Measurements from ENCODE around the gene UBE2D4. TPM values are rescaled to one million over a fixed set of nuclear protein-coding genes. Genes with fewer than 3 reads are reported as not detected.
"Not testable (repeated sequence)": the region's sequence is repeated elsewhere in the genome, so short reads cannot be mapped to it uniquely, and the experiment has no call there.

Gene UBE2D4
- total and polyA plus RNA-seq, 9 donors = 14.6 to 19.9 (median 18.0) TPM

GRCh38 chr7:43960933-43961332 lies 34.7 kb downstream of the UBE2D4 start:
- H3K27ac ChIP-seq (ENCODE audit: low read length) = no peak overlapping the region
- H3K9me3 ChIP-seq (replicated peaks; ENCODE audit: control insufficient read depth, low read depth, low read length) = no peaks in the 10 kb centered on the region
- peaks cover 3% of the 10 kb centered on the region for H3K36me3 ChIP-seq (ENCODE audit: control insufficient read depth, insufficient read depth, low read length)
- 30% methylated on average over 1 of the region's 1 CpG for WGBS (ENCODE audit: insufficient coverage)
- H3K4me3 ChIP-seq (ENCODE audit: low read length) = no peak overlapping the region
- H3K4me1 ChIP-seq (ENCODE audit: control insufficient read depth, insufficient read depth, low read length) = no peaks in the 10 kb centered on the region
- no peaks in the 10 kb centered on the region for H3K27me3 ChIP-seq (ENCODE audit: control insufficient read depth, insufficient read depth, low read length)
- DNase-seq = no peak

DNA sequence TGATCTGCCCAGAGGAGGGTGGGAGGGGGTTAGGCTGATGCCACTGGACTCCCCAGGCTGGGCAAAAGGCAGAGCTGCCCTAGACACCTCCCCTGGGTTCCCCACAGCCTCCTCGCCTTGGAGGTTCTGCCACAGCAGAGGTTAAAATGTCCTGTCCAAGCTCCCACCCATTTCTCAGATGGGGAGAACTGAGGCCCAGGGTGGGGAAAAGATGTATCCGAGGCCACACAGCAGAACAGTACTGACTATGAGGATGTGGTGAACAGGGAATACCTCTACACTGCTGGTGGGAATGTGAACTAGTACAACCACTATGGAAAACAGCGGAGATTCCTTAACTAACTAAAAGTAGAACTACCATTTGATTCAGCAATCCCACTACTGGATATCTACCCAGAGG lies 40.2 kb downstream of the UBE2D4 start:
- H3K27ac ChIP-seq (ENCODE audit: low read length); H3K4me1 ChIP-seq (ENCODE audit: control insufficient read depth, insufficient read depth, low read length); H3K36me3 ChIP-seq (ENCODE audit: control insufficient read depth, insufficient read depth, low read length); DNase-seq; H3K27me3 ChIP-seq (ENCODE audit: control insufficient read depth, insufficient read depth, low read length); H3K4me3 ChIP-seq (ENCODE audit: low read length); H3K9me3 ChIP-seq (replicated peaks; ENCODE audit: control insufficient read depth, low read depth, low read length): not testable (repeated sequence)
- WGBS (ENCODE audit: insufficient coverage) = no CpG with 5 or more reads among the region's 3 CpGs

- WGBS (ENCODE audit: insufficient coverage) = no CpG with 5 or more reads among the region's 20 CpGs
- not testable (repeated sequence) for H3K27me3 ChIP-seq (ENCODE audit: control insufficient read depth, insufficient read depth, low read length); H3K4me1 ChIP-seq (ENCODE audit: control insufficient read depth, insufficient read depth, low read length); H3K9me3 ChIP-seq (replicated peaks; ENCODE audit: control insufficient read depth, low read depth, low read length); H3K4me3 ChIP-seq (ENCODE audit: low read length); H3K36me3 ChIP-seq (ENCODE audit: control insufficient read depth, insufficient read depth, low read length); H3K27ac ChIP-seq (ENCODE audit: low read length); DNase-seq
These were observed 42.2 kb downstream of the UBE2D4 start for GRCh38 chr7:43968172-43969040.

- not testable (repeated sequence) for H3K36me3 ChIP-seq (ENCODE audit: control insufficient read depth, insufficient read depth, low read length); H3K27ac ChIP-seq (ENCODE audit: low read length); H3K27me3 ChIP-seq (ENCODE audit: control insufficient read depth, insufficient read depth, low read length); H3K4me1 ChIP-seq (ENCODE audit: control insufficient read depth, insufficient read depth, low read length); DNase-seq; H3K4me3 ChIP-seq (ENCODE audit: low read length); H3K9me3 ChIP-seq (replicated peaks; ENCODE audit: control insufficient read depth, low read depth, low read length)
- 96% methylated on average over 3 of the region's 11 CpGs for WGBS (ENCODE audit: insufficient coverage)
These were observed 43.4 kb downstream of the UBE2D4 start for GRCh38 chr7:43969586-43969985.

GRCh38 chr7:43970698-43971097 lies 44.5 kb downstream of the UBE2D4 start:
- not testable (repeated sequence) for H3K4me3 ChIP-seq (ENCODE audit: low read length); H3K27me3 ChIP-seq (ENCODE audit: control insufficient read depth, insufficient read depth, low read length); DNase-seq; H3K9me3 ChIP-seq (replicated peaks; ENCODE audit: control insufficient read depth, low read depth, low read length); H3K36me3 ChIP-seq (ENCODE audit: control insufficient read depth, insufficient read depth, low read length); H3K4me1 ChIP-seq (ENCODE audit: control insufficient read depth, insufficient read depth, low read length); H3K27ac ChIP-seq (ENCODE audit: low read length)
- WGBS (ENCODE audit: insufficient coverage) = 71% methylated on average over 1 of the region's 5 CpGs

DNA sequence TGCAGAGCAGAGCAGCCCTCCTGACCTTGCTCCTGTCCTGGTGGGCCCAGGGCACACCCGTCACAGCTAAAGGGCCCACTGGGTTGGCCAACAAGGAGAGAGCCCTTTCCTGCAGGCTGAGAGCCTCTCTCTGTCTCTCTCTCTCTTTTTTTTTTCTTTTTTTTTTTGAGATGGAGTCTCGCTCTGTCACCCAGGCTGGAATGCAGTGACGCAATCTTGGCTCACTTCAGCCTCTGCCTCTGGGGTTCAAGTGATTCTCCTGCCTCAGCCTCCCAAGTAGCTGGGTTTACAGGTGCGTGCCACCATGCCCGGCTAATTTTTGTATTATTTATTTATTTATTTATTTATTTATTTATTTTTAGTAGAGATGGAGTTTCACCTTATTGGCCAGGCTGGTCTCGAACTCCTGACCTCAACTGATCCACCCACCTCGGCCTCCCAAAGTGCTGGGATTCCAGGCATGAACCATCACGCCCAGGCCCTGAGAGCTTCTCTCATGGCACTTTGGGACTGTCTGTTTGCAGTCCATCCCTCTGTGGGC lies 47.9 kb downstream of the UBE2D4 start:
- H3K9me3 ChIP-seq (replicated peaks; ENCODE audit: control insufficient read depth, low read depth, low read length); H3K4me1 ChIP-seq (ENCODE audit: control insufficient read depth, insufficient read depth, low read length); DNase-seq; H3K27ac ChIP-seq (ENCODE audit: low read length); H3K27me3 ChIP-seq (ENCODE audit: control insufficient read depth, insufficient read depth, low read length); H3K36me3 ChIP-seq (ENCODE audit: control insufficient read depth, insufficient read depth, low read length); H3K4me3 ChIP-seq (ENCODE audit: low read length): not testable (repeated sequence)
- WGBS (ENCODE audit: insufficient coverage) = no CpG with 5 or more reads among the region's 8 CpGs

- not testable (repeated sequence) for H3K36me3 ChIP-seq (ENCODE audit: control insufficient read depth, insufficient read depth, low read length); H3K9me3 ChIP-seq (replicated peaks; ENCODE audit: control insufficient read depth, low read depth, low read length); H3K27me3 ChIP-seq (ENCODE audit: control insufficient read depth, insufficient read depth, low read length); H3K27ac ChIP-seq (ENCODE audit: low read length); H3K4me1 ChIP-seq (ENCODE audit: control insufficient read depth, insufficient read depth, low read length); H3K4me3 ChIP-seq (ENCODE audit: low read length); DNase-seq
- WGBS (ENCODE audit: insufficient coverage) = 82% methylated on average over 5 of the region's 10 CpGs
These were observed 48.7 kb downstream of the UBE2D4 start for GRCh38 chr7:43974725-43975482.

DNA sequence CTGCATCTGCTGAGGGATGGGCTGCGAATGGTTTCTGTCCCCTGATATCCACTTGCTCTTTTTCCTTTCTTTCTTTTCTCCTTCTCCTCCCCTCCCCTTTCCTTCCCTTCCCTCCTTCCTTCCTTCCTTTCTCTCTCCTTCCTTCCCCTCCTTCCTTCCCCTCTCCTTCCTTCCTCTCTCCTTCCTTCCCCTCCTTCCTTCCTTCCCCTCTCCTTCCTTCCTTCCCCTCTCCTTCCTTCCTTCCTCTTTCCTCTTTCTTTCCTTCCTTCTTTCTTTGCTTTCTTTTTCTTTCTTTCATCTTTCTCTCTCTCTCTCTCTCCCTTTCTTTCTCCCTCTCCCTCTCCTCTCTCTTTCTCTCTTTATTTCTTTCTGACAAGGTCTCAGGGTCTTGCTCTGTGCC lies 51.3 kb downstream of the UBE2D4 start:
- Histone ChIP-seq H3K36me3 (ENCODE audit: control insufficient read depth, insufficient read depth, low read length) (no peaks in the 10 kb centered on the region), H3K4me3 (ENCODE audit: low read length) (no peak overlapping the region), H3K4me1 (ENCODE audit: control insufficient read depth, insufficient read depth, low read length) (no peaks in the 10 kb centered on the region), H3K27me3 (ENCODE audit: control insufficient read depth, insufficient read depth, low read length) (no peaks in the 10 kb centered on the region), H3K27ac (ENCODE audit: low read length) (no peak overlapping the region), H3K9me3 (replicated peaks; ENCODE audit: control insufficient read depth, low read depth, low read length) (no peaks in the 10 kb centered on the region)
- WGBS (ENCODE audit: insufficient coverage) = 100% methylated on average over 1 of the region's 1 CpG
- no peak for DNase-seq

DNA sequence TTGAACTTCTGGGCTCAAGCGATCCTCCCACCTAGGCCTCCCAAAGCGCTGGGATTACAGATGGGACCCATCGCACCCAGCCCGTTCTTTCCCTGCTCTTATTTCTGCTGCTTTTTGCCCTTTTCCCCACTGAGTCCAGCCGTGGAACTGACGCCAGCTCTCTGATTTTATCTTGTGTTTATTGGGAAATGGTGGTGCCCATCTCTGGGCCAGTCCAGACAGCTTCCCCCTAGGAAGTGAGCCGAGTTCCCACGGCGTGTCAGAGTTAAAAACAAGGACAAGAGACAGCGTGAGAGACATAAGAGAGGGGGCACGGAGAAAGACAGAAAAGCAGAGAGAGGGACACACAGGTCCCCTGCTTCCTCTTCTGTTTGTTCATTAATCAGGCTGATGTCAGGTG lies 51.9 kb downstream of the UBE2D4 start:
- H3K36me3 ChIP-seq (ENCODE audit: control insufficient read depth, insufficient read depth, low read length); H3K27me3 ChIP-seq (ENCODE audit: control insufficient read depth, insufficient read depth, low read length); H3K27ac ChIP-seq (ENCODE audit: low read length); DNase-seq; H3K4me3 ChIP-seq (ENCODE audit: low read length); H3K9me3 ChIP-seq (replicated peaks; ENCODE audit: control insufficient read depth, low read depth, low read length); H3K4me1 ChIP-seq (ENCODE audit: control insufficient read depth, insufficient read depth, low read length): not testable (repeated sequence)
- 100% methylated on average over 2 of the region's 11 CpGs for WGBS (ENCODE audit: insufficient coverage)

- not testable (repeated sequence) for H3K36me3 ChIP-seq (ENCODE audit: control insufficient read depth, insufficient read depth, low read length); H3K4me3 ChIP-seq (ENCODE audit: low read length); H3K4me1 ChIP-seq (ENCODE audit: control insufficient read depth, insufficient read depth, low read length); H3K27ac ChIP-seq (ENCODE audit: low read length); DNase-seq; H3K9me3 ChIP-seq (replicated peaks; ENCODE audit: control insufficient read depth, low read depth, low read length); H3K27me3 ChIP-seq (ENCODE audit: control insufficient read depth, insufficient read depth, low read length)
- no CpG with 5 or more reads among the region's 6 CpGs for WGBS (ENCODE audit: insufficient coverage)
These were observed 56.6 kb downstream of the UBE2D4 start for GRCh38 chr7:43982848-43983247.
